Measurements from ENCODE around the gene SLC8A3.
A peak's percentile ranks its signal among the peaks of the same experiment; 100 is the strongest.

Gene SLC8A3

GRCh38 chr14:70130482-70130881 lies 58.3 kb downstream of the SLC8A3 start:
- no peak for FAIRE-seq
- no peak for DNase-seq (ENCODE audit: insufficient read length, low spot score)

GRCh38 chr14:70127186-70127585 lies 61.6 kb downstream of the SLC8A3 start:
- FAIRE-seq (no peak), DNase-seq (ENCODE audit: insufficient read length, low spot score) (no peak)

GRCh38 chr14:70123796-70124195 lies 65.0 kb downstream of the SLC8A3 start:
- FAIRE-seq (no peak), DNase-seq (ENCODE audit: insufficient read length, low spot score) (no peak)

- DNase-seq (ENCODE audit: insufficient read length, low spot score), result no peak
- FAIRE-seq, result no peak
Observed at GRCh38 chr14:70121521-70121920, 67.2 kb downstream of the SLC8A3 start.

- no peak for FAIRE-seq
- no peak for DNase-seq (ENCODE audit: insufficient read length, low spot score)
Observed at GRCh38 chr14:70118064-70118463, 70.7 kb downstream of the SLC8A3 start.

- FAIRE-seq, result no peak
- no peak for DNase-seq (ENCODE audit: insufficient read length, low spot score)
Observed at GRCh38 chr14:70116278-70116677, 72.5 kb downstream of the SLC8A3 start.

- FAIRE-seq (no peak), DNase-seq (ENCODE audit: insufficient read length, low spot score) (no peak)
Observed at GRCh38 chr14:70114621-70115156, 74.1 kb downstream of the SLC8A3 start.

- DNase-seq (ENCODE audit: insufficient read length, low spot score), result no peak
- FAIRE-seq, result no peak
Observed at GRCh38 chr14:70113211-70113610, 75.5 kb downstream of the SLC8A3 start.

GRCh38 chr14:70108419-70108818 lies 80.3 kb downstream of the SLC8A3 start:
- no peak for FAIRE-seq
- no peak for DNase-seq (ENCODE audit: insufficient read length, low spot score)

- no peak for FAIRE-seq
Observed at GRCh38 chr14:70107309-70107708, 81.4 kb downstream of the SLC8A3 start.

GRCh38 chr14:70100071-70100470 lies 88.7 kb downstream of the SLC8A3 start:
- FAIRE-seq, result no peak

More at GRCh38 chr14:70107309-70107708, 81.4 kb downstream of the SLC8A3 start:
- no peak for DNase-seq (ENCODE audit: insufficient read length, low spot score)

GRCh38 chr14:70098250-70098809 lies 90.4 kb downstream of the SLC8A3 start:
- FAIRE-seq (no peak), DNase-seq (ENCODE audit: insufficient read length, low spot score) (no peak)

More at GRCh38 chr14:70100071-70100470, 88.7 kb downstream of the SLC8A3 start:
- no peak for DNase-seq (ENCODE audit: insufficient read length, low spot score)

- no peak for FAIRE-seq
- DNase-seq (ENCODE audit: insufficient read length, low spot score), result no peak
Observed at GRCh38 chr14:70097576-70098249, 91.0 kb downstream of the SLC8A3 start.

GRCh38 chr14:70096866-70097265 lies 91.9 kb downstream of the SLC8A3 start:
- DNase-seq (ENCODE audit: insufficient read length, low spot score) (no peak), FAIRE-seq (no peak)

GRCh38 chr14:70094631-70095030 lies 94.1 kb downstream of the SLC8A3 start:
- DNase-seq (ENCODE audit: insufficient read length, low spot score) (no peak), FAIRE-seq (no peak)

- no peak for FAIRE-seq
Observed at GRCh38 chr14:70094106-70094505, 94.6 kb downstream of the SLC8A3 start.

GRCh38 chr14:70093156-70093555 lies 95.6 kb downstream of the SLC8A3 start:
- FAIRE-seq, result no peak

More at GRCh38 chr14:70094106-70094505, 94.6 kb downstream of the SLC8A3 start:
- DNase-seq (ENCODE audit: insufficient read length, low spot score), result no peak

GRCh38 chr14:70087380-70087697 lies 101.4 kb downstream of the SLC8A3 start:
- no peak for DNase-seq (ENCODE audit: insufficient read length, low spot score)
- FAIRE-seq, result no peak

More at GRCh38 chr14:70093156-70093555, 95.6 kb downstream of the SLC8A3 start:
- DNase-seq (ENCODE audit: insufficient read length, low spot score), result no peak

- DNase-seq (ENCODE audit: insufficient read length, low spot score) (peak; percentile 18), FAIRE-seq (peak; percentile 80)
Observed at GRCh38 chr14:70086685-70087379, 101.9 kb downstream of the SLC8A3 start.

- no peak for DNase-seq (ENCODE audit: insufficient read length, low spot score)
- no peak for FAIRE-seq
Observed at GRCh38 chr14:70084226-70084625, 104.5 kb downstream of the SLC8A3 start.

GRCh38 chr14:70082394-70082793 lies 106.4 kb downstream of the SLC8A3 start:
- FAIRE-seq (peak; percentile 4), DNase-seq (ENCODE audit: insufficient read length, low spot score) (no peak)

- DNase-seq (ENCODE audit: insufficient read length, low spot score) (no peak), FAIRE-seq (no peak)
Observed at GRCh38 chr14:70080076-70080475, 108.7 kb downstream of the SLC8A3 start.
